ENCODE data around the gene FAM8A1.
A peak's percentile ranks its signal among the peaks of the same experiment; 100 is the strongest.

Gene FAM8A1

GRCh38 chr6:17593246-17593645 is 6.9 kb upstream of the FAM8A1 start:
- H3K9me3 Mint-ChIP-seq: peaks cover 4% of the 10 kb centered on the region
- no peak overlapping the region for H3K27ac Mint-ChIP-seq
- no peak overlapping the region for H3K4me3 Mint-ChIP-seq

DNA sequence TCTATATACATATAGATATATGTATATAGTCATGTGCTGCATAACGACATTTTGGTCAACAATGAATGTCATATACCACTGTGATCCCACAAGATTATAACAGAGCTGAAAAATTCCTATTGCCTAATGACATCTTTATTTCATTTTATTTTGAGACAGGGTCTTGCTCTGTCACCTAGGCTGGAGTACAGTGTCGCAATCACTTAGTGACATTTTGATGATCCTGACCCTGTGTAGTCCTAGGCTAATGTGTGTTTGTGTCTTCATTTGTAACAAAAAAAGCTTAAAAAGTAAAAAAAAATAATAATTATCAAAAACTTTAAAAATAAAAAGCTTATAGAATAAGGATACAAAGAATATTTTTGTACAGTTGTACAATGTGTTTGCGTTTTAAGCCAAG is 4.0 kb upstream of the FAM8A1 start:
- H3K4me3 Mint-ChIP-seq: no peak overlapping the region
- peaks cover 2% of the 10 kb centered on the region for H3K4me1 Mint-ChIP-seq
- TF ChIP-seq, protein P1, sequence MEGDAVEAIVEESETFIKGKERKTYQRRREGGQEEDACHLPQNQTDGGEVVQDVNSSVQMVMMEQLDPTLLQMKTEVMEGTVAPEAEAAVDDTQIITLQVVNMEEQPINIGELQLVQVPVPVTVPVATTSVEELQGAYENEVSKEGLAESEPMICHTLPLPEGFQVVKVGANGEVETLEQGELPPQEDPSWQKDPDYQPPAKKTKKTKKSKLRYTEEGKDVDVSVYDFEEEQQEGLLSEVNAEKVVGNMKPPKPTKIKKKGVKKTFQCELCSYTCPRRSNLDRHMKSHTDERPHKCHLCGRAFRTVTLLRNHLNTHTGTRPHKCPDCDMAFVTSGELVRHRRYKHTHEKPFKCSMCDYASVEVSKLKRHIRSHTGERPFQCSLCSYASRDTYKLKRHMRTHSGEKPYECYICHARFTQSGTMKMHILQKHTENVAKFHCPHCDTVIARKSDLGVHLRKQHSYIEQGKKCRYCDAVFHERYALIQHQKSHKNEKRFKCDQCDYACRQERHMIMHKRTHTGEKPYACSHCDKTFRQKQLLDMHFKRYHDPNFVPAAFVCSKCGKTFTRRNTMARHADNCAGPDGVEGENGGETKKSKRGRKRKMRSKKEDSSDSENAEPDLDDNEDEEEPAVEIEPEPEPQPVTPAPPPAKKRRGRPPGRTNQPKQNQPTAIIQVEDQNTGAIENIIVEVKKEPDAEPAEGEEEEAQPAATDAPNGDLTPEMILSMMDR (IDR thresholded peaks at IDR 0.05): no peak
- DNase-seq: no peak
- H3K36me3 Mint-ChIP-seq (ENCODE audit: low read depth): no peaks in the 10 kb centered on the region
- H3K27ac Mint-ChIP-seq: no peak overlapping the region
- H3K27me3 Mint-ChIP-seq (ENCODE audit: low read depth, poor library complexity): peaks cover 3% of the 10 kb centered on the region
- H3K9me3 Mint-ChIP-seq: peaks cover 9% of the 10 kb centered on the region

More at GRCh38 chr6:17593246-17593645, 6.9 kb upstream of the FAM8A1 start:
- Mint-ChIP-seq H3K4me1 (no peaks in the 10 kb centered on the region), H3K27me3 (ENCODE audit: low read depth, poor library complexity) (peaks cover 7% of the 10 kb centered on the region), H3K36me3 (ENCODE audit: low read depth) (no peaks in the 10 kb centered on the region)
- no peak for DNase-seq
- TF ChIP-seq, protein P1 (IDR thresholded peaks at IDR 0.05): no peak

DNA sequence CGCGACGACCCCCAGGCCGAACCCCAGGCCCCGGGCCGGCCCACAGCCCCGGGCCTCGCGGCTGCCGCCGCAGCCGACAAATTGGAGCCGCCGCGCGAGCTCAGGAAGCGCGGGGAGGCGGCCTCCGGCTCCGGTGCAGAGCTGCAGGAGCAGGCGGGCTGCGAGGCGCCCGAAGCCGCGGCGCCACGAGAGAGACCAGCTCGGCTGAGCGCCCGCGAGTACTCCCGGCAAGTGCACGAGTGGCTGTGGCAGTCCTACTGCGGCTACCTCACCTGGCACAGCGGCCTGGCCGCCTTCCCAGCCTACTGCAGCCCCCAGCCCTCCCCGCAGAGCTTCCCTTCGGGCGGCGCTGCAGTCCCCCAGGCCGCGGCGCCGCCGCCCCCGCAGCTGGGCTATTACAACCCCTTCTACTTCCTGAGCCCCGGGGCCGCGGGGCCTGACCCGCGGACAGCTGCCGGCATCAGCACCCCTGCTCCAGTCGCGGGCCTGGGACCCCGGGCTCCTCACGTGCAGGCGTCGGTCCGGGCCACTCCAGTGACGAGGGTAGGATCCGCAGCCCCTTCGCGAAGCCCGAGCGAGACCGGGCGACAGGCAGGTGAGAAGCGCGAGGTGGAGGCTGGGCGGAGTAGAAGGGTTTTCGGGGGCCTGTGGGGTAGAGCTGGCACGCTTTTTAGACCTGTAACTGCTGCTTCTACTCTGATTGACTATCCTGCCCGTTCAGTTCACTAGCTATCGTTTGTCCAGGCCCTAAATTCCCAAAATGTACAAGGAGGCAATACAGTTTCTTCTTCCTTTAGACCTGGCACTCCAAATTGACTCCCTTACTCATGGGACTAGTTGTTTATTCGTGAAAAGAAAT is 654 bp downstream of the FAM8A1 start:
- TF ChIP-seq, protein P1 (IDR thresholded peaks at IDR 0.05): no peak
- peak overlapping the region; percentile 47 for H3K27ac Mint-ChIP-seq
- peak; percentile 65 for DNase-seq
- H3K27me3 Mint-ChIP-seq (ENCODE audit: low read depth, poor library complexity): no peaks in the 10 kb centered on the region
- peaks cover 31% of the 10 kb centered on the region for H3K4me1 Mint-ChIP-seq
- H3K4me3 Mint-ChIP-seq: peak overlapping the region; percentile 94
- peaks cover 9% of the 10 kb centered on the region for H3K9me3 Mint-ChIP-seq
- peaks cover 25% of the 10 kb centered on the region for H3K36me3 Mint-ChIP-seq (ENCODE audit: low read depth)

GRCh38 chr6:17601386-17601703 is 1.2 kb downstream of the FAM8A1 start:
- no peak for DNase-seq
- peak overlapping the region; percentile 47 for H3K27ac Mint-ChIP-seq
- H3K4me1 Mint-ChIP-seq: peaks cover 31% of the 10 kb centered on the region
- TF ChIP-seq, protein P1 (IDR thresholded peaks at IDR 0.05): no peak
- no peaks in the 10 kb centered on the region for H3K27me3 Mint-ChIP-seq (ENCODE audit: low read depth, poor library complexity)
- peak overlapping the region; percentile 94 for H3K4me3 Mint-ChIP-seq
- peaks cover 31% of the 10 kb centered on the region for H3K36me3 Mint-ChIP-seq (ENCODE audit: low read depth)
- H3K9me3 Mint-ChIP-seq: peaks cover 9% of the 10 kb centered on the region

- H3K4me3 Mint-ChIP-seq: peak overlapping the region; percentile 30
- peaks cover 31% of the 10 kb centered on the region for H3K4me1 Mint-ChIP-seq
- no peak overlapping the region for H3K27ac Mint-ChIP-seq
- H3K9me3 Mint-ChIP-seq: peaks cover 5% of the 10 kb centered on the region
- H3K36me3 Mint-ChIP-seq (ENCODE audit: low read depth): peaks cover 36% of the 10 kb centered on the region
- peaks cover 2% of the 10 kb centered on the region for H3K27me3 Mint-ChIP-seq (ENCODE audit: low read depth, poor library complexity)
- TF ChIP-seq, protein P1 (IDR thresholded peaks at IDR 0.05): no peak
- no peak for DNase-seq
Measured at GRCh38 chr6:17602888-17603287, 2.8 kb downstream of the FAM8A1 start.

DNA sequence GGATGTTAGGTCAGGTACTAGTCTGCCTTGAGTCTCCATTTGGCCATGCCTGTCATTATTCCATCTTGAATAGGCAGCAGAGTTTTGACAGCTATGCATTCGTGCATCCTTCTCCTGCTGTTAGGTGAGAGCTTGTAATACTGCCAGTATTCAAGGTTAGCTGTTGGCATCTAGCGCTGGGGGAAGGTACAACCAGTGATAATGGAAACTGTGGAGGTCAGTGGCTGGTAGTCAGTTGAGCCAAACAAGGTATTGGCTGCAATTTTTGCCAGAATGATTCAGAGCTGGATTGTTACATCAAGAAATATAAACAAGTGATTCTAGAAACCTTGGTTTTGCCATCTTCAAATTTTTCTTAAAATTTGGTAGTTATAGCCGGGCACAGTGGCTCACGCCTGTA is 6.5 kb downstream of the FAM8A1 start:
- Mint-ChIP-seq H3K36me3 (ENCODE audit: low read depth) (peaks cover 36% of the 10 kb centered on the region), H3K27ac (peak overlapping the region; percentile 32), H3K4me1 (peaks cover 23% of the 10 kb centered on the region), H3K27me3 (ENCODE audit: low read depth, poor library complexity) (peaks cover 2% of the 10 kb centered on the region), H3K9me3 (no peaks in the 10 kb centered on the region), H3K4me3 (no peak overlapping the region)
- DNase-seq: no peak
- TF ChIP-seq, protein P1 (IDR thresholded peaks at IDR 0.05): no peak

Measured in nephron progenitor cell (in vitro differentiated cells).